Thyroid gland (tissue), 4 donors: ENCODE results near the gene TRABD2B.

Experiments
- CTCF ChIP-seq, 6 experiments: fragments of 200-600 bp in 3 of 6; fragments of 450-650 bp in 3 of 6; sonication (generic) in 3 of 6; IDR thresholded peaks; one replicate each; pipeline ENCODE4 v1.5.1; 2016 to 2019; ENCODE audit warnings: antibody characterized with exemption in 6 of 6, mild to moderate bottlenecking in 2 of 6, inconsistent platforms in 1 of 6, moderate library complexity in 1 of 6
- POLR2A ChIP-seq, 2 donors: fragments of 450-650 bp; IDR thresholded peaks; one replicate each; pipeline ENCODE4 v1.6.1; 2017; ENCODE audit warnings: antibody characterized with exemption in 2 of 2, mild to moderate bottlenecking in 2 of 2, moderate library complexity in 1 of 2

GRCh38 chr1:47931395-47931794, 65.8 kb downstream of the TRABD2B start:
- TF ChIP-seq CTCF (IDR thresholded peaks at IDR 0.05) (no peak), POLR2A (IDR thresholded peaks at IDR 0.05) (no peak)
